NCI-H2171 treated with DMSO at 0.1 percent for 48 hours (cell line): ENCODE measurements around the gene IER5L.
"Not testable (repeated sequence)": the region's sequence is repeated elsewhere in the genome, so short reads cannot be mapped to it uniquely, and the experiment has no call there.

Experiments used
- DNase-seq: peaks from one replicate; lab custom pipeline; 2025; lab: John Stamatoyannopoulos, UW

IER5L gene

GRCh38 chr9:129202613-129203555 lies 24.8 kb upstream of the IER5L start:
- DNase-seq = peak; percentile 82

DNA sequence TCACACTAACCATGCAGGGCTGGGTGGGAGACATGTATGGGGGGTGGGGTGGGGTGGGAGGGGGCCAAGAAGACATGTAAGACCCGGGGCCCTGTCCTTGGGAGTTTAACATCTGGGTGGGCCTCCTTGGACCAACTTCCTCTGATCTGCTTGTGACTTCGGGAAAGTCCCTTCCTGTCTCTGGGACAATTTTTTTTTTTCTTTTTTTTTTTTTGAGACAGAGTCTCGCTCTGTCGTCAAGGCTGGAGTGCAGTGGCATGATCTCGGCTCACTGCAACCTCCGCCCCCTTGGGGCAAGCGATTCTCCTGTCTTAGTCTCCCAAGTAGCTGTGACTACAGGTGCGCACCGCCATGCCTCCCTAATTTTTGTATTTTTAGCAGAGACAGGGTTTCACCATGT lies 23.8 kb upstream of the IER5L start:
- DNase-seq = no peak

DNA sequence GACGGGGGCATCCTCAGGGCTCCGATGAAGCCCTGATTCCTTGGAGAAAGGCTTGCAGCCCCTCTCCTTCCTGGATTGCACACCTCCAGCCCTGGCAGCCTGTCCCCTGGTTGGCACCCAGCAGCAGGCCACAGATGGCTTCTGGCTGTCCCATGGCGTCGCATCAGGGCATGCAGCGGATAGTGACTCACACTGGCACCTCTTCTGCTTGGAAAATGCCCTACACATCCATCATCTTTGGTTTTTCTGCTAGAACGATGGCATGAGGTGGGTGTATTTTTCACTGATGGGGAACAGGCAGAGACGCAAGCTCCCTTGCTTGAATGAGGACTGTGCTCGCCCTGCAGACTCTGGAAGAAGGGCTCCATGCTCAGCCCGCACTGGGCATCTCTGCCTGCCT lies 23.2 kb upstream of the IER5L start:
- no peak for DNase-seq

DNA sequence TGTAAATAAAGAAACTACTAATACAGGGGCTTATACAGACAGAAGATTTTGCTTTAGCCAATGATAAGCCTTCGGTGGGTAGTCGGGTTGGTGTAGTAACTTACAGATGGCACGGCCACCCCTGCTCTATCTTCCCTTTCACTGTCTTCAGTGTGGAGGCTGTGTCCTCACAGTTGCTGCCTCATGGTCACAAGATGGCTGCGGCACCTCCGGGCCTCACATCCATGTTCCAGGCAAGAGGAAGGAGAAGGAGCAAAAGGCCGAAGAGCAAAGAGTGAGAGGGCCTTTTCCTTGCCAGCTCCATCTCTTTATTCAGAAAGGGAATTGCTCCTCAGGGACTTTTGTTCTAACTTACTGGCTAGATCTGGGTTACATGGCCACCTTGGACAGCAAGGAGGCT lies 22.2 kb upstream of the IER5L start:
- no peak for DNase-seq

DNA sequence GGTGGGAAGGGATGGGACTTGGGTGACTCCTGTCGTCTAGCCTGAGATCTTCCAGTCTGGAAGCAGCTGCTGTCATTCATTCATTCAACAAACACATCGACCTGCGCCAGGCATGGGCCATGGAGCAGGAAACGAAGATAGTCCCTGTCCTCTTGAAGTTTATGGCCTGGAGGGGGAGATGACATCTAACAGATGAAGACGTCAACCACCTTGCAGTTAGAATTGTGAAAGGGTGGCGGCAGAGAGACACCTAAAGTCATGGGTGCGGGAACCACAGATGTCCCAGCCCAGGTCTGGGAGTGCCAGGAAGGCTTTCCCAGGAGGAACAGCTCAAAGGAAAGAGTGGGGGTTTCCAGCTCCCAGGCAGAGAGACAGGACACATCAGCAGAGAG lies 21.0 kb upstream of the IER5L start:
- DNase-seq = no peak

DNA sequence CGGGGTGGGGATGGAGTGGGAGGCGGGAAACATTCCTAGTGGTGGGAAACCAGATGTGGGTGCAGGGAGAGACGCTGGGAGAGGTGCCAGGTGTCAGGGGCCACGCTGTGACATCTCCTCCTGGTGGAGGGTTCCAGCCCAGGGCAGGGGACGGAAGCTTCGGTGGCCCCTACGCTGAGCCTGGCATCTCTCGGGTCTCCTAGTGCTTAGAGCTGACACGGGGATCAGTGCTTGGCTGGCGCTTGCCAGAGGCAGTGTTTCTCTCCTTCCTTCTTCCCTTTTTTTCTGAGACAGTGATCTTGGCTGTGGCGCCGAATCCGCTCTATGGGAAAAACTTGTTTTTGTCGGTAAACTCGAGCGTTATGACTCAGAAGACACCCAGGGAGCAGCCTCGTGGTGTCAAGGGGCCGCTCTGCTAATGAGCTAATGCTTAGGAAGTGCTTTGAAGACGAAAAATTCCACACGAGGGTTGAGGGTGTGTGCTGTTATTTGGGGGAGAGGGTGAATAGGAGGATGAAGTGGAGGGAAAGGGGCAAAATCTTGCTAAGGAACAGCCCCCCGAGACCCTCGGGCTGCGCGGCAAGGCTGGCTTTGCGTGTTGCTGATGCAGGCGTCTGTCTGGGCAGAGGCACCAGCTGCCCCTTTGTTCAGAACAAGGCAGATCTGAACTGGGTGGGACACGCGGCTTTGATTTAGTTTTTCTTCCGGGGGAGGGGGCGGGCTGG lies 20.4 kb upstream of the IER5L start:
- no peak for DNase-seq

GRCh38 chr9:129197978-129198318 lies 19.9 kb upstream of the IER5L start:
- no peak for DNase-seq

- not testable (repeated sequence) for DNase-seq
Observed at GRCh38 chr9:129197045-129197444, 19.0 kb upstream of the IER5L start.

DNA sequence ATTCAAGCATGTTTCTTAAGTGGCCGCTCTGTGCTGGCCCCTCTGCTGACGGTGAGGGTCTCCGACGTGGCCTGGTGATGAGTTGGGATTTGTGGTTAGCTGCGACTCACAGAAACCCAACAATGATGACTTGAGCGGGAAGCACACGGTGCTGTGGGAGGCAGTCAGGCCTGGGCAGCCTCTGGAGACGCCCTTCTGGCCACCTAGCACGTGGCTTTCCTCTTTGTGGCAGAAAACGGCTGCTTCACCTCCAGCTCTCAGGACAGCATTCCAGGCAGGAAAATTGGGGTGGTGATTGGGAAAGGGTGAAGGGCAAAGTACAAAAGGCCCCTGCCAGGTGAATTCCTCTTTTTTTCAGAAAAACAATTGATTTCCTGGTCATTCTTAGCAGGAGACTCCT lies 17.5 kb upstream of the IER5L start:
- no peak for DNase-seq

DNA sequence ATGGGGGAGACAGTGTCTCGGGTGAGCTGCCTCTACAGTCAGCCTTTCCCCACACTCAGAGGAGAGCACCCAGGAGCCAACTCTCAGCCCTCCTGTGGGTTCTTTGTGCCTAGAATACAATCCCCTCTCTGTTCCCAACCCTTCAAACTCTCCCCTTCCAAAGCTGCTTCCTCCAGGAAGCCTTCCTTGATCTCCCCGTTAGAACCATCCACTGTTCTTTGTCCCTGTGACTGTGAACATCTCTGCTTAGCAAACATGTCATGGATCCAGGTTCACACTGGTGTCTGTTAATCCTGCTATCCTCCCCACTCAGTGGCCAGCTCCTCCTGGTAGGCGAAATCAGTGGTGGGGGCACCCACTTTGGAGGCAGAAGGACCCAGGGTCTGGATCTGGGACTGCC lies 16.2 kb upstream of the IER5L start:
- DNase-seq = no peak

DNA sequence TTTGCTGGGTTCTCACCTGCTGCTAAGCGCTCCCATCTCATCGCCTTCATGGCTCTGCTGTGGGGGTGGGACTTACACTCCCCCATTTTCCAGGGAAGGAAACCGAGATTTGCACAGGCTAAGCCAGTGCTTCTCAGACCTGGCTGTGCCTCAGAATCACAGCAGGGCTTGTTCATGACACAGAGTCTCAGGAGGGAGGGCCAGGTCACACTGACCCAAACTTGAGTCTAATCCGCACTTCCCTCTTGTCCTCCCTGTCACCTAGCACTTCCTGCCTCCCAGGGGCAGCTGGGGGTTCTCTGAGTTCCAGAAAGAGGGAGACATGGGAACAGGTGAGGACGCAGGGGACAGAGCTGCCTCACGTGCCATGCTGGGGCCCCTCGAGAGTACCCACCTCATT lies 15.6 kb upstream of the IER5L start:
- DNase-seq = no peak

- no peak for DNase-seq
Observed at GRCh38 chr9:129191234-129191633, 13.2 kb upstream of the IER5L start.

DNA sequence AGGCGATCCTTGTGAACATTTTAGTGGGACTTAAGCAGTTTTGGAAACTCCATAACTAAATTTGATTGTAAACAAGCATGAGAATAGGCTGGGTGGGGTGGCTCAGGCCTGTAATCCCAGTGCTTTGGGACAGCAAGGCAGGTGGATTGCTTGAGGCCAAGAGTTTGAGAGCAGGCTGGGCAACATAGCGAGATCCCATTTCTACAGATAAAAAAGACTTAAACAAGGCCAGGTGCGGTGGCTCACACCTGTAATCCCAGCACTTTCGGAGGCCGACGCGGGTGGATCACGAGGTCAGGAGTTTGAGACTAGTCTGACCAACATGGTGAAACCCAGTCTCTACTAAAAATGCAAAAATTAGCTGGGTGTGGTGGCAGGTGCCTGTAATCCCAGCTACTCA lies 11.9 kb upstream of the IER5L start:
- not testable (repeated sequence) for DNase-seq

GRCh38 chr9:129187042-129187441 lies 9.0 kb upstream of the IER5L start:
- DNase-seq = no peak

DNA sequence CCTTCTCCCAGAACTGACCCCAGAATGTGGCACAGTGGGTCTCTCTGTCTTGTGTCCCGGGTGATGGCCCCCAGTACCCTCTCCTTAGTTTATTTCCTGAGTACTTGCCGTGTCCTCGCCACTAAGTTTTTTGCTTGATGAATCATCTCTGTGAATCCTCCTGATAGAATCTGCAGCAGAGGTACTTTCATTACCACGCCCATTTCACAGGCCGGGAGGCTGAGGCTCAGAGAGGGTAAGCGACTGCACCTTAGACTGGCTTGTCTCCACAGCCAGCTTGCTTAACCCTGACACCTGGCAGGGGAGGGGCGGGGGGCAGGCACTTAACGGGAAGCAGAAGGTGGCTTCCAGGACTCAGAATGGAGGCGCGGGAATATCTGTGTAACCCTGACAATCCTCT lies 7.9 kb upstream of the IER5L start:
- peak; percentile 34 for DNase-seq

DNA sequence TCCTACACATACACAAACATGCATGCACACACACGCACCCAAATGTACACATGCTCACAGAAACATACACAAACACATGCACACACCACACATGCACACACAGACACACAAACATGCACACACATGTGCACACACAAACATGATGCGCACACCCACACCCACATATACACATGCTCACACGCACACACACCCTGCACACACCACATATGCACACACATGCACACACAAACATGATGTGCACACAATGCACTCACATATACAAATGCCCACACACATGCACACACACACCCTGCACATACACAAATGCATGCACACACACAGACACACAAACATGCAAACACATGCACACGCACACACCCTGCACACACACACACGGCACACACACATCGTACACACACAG lies 7.3 kb upstream of the IER5L start:
- no peak for DNase-seq

GRCh38 chr9:129184596-129185122 lies 6.6 kb upstream of the IER5L start:
- DNase-seq = no peak

DNA sequence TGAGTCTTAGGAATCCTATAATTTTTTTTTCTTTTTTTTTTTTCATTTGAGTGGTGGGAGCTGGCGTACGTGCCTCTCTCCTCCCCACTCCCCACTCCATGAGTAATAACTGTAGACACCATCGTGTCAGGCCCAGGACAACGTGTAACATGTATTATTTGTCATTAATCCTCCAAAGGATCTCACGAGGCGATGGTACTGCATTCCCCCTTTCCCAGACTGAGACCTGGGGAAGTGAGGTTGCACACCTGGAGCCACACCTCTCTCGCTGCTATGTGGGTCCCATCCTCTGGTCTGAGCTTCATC lies 6.1 kb upstream of the IER5L start:
- DNase-seq = no peak

DNA sequence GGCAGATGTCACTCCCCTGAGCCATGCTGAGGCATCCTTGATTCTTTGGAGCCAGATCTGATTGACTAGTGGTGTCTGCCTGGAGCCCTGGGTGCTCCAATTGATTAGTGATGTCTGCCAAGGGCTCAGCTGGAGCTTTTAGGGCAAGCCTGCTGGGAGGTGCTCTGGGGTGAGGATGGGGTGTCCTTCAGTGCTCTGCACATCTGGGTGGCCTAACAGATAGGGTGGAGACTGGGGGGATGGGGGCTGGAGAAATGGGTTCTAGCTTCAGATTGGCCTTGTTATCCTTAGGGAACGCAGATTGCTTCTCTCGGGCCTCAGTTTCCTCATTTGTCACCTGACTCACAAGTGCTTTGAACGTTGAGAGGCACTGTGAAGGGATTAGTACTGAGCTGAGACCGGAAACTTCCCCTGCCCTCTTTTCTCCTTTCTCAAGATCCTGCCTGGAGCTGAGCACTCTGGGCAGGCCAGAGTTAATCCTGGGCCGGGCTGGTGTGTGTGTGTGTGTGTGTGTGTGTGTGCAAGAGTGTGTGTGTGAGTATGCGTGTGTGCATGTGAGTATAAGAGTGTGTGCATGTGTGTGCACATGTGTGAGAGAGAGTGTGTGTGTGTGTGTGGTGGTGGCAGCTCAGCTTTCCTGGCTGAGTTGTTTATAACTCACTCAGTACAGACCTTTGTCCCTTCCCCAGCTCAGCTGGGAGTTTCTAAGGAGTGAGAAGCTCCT lies 5.6 kb upstream of the IER5L start:
- DNase-seq = no peak

DNA sequence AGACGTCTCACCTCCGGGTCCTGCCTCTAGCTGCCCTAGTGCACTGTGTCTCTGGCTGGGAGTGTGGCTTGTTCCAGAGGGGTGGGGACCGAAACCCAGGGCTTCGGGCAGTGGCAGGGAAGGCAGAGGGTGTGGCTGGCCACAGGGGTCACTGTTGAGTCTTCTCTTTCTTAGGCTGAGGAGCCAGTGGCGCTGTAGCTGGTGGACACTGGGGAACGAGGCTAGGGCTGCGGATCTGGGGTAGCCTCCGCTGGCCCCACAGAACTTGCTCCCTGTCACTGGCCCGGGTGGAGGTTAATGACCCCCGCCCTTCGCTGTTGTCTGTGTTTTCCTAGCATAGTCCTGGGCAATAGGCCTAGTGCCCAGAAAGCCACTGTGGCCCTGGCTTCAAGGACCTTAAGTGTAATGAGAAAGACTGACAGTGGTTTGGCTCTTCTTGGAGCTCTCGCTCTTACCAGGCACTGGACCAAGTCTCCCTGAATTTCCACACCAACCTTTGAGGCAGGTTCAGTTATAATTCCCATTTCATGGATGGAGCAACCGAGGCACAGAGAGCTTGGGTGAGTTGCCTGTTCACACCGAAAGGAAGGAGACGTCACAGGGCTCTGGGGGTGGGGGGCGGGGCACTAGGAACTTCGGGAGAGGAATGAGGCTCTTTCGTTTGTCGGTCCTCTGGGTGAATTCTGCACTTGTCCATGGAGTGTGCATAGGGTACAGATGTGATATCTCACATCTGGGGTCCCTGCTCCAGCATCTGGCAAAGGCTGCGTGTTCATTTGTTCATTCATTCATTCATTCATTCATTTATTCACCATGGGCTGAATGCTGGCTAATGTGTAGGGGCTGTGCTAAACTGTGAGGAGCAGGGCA lies 4.8 kb upstream of the IER5L start:
- no peak for DNase-seq

DNA sequence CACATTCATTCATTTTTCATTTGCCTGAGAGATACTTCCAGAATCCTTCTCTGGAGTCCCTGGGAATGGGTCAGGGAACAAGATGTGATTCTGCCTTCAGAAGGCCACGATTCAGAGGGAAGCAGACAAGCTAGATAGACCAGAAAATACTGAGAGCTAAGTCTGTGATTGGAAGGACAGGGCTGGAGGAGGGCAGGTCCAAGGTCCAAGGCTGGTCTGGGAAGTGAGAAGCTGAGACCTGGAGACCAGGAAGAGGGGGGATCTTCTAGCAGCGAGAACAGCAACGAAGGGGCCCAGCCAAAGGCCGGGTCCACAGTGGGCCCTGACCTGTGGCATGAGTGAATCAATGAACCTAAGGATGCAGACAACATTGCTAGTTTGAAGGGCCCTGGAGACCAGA lies 4.1 kb upstream of the IER5L start:
- no peak for DNase-seq

DNA sequence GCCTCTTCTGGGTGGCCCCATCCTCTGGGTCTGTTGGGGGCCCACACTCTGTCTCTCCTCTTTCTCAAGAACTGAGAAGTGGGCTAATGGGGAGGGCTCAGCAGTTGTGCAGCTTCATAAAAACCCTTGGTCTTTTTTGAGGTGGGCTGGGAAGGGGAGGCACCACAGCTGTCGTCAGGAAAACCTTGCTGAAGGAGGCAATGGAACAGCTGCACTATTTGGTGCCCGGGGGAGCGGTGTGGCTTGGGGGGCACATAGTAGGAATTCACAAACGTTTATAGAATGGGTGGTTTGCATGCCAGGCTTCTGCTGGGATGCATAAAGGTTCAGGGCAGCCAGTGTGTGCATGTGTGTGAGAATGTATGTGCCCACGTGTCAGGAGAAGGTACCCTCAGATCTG lies 3.2 kb upstream of the IER5L start:
- DNase-seq = no peak
